GM12801 (cell line): ENCODE measurements around the gene ZNF575.

Experiments
- TF ChIP-seq, protein P1 (sequence below): IDR thresholded peaks from one replicate; pipeline ENCODE4 v1.5.1; 2011; ENCODE audit warnings: control low read depth; ENCODE audit not compliant: insufficient read length; ENCODE audit errors: extremely low read depth

ZNF575 gene

GRCh38 chr19:43503501-43504425 is 29.2 kb upstream of the ZNF575 start:
- TF ChIP-seq, protein P1, sequence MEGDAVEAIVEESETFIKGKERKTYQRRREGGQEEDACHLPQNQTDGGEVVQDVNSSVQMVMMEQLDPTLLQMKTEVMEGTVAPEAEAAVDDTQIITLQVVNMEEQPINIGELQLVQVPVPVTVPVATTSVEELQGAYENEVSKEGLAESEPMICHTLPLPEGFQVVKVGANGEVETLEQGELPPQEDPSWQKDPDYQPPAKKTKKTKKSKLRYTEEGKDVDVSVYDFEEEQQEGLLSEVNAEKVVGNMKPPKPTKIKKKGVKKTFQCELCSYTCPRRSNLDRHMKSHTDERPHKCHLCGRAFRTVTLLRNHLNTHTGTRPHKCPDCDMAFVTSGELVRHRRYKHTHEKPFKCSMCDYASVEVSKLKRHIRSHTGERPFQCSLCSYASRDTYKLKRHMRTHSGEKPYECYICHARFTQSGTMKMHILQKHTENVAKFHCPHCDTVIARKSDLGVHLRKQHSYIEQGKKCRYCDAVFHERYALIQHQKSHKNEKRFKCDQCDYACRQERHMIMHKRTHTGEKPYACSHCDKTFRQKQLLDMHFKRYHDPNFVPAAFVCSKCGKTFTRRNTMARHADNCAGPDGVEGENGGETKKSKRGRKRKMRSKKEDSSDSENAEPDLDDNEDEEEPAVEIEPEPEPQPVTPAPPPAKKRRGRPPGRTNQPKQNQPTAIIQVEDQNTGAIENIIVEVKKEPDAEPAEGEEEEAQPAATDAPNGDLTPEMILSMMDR = no peak

- TF ChIP-seq, protein P1 = no peak
Measured at GRCh38 chr19:43504426-43505185, 28.4 kb upstream of the ZNF575 start, which contains the start of gene PHLDB3. Gene PHLDB3 (minus strand): TSS chr19:43504746. CDS start chr19:43504118, 628 bp downstream.

DNA sequence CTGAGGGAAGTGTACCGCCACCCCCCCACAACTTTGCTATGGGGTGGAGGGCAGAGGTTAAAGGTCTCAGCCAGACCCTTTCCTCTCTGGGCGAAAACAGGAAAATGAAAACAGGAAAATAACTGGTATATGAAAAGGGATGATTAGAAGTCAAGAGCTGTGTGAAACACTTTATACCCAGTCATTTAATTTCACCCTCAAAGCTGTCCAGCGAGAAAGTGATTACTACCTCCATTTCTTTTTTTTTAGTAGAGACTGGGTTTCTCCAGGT is 27.9 kb upstream of the ZNF575 start:
- TF ChIP-seq, protein P1 = no peak

DNA sequence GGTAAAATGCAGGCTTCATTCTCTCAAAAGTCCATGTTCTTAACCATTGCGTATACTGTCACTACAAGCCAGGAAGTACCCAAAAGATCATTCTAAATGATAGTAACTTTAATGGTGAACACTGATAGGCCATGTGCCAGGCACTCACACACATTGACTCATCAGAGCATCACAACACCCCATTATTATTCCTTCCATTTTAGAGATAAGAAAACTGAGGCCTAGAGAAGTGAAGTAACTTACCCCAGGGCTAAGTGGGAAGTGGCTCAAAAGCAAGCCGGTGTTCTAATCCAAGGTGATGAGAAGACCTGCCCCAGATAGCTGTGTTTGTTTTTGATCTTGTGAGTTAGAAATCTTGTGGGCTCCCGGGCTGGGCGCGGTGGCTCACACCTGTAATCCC is 27.0 kb upstream of the ZNF575 start:
- TF ChIP-seq, protein P1 = no peak

GRCh38 chr19:43506629-43507028 is 26.4 kb upstream of the ZNF575 start:
- TF ChIP-seq, protein P1 = no peak

- TF ChIP-seq, protein P1 = no peak
Measured at GRCh38 chr19:43507880-43508279, 25.1 kb upstream of the ZNF575 start.

- TF ChIP-seq, protein P1 = no peak
Measured at GRCh38 chr19:43510713-43511112, 22.3 kb upstream of the ZNF575 start.
